Measurements from ENCODE around the gene PI3. TPM values are rescaled to one million over a fixed set of nuclear protein-coding genes. Genes with fewer than 3 reads are reported as not detected.

Gene PI3
- total and polyA plus RNA-seq, 4 donors, result not detected

GRCh38 chr20:45149062-45149461 is 25.6 kb upstream of the PI3 start (continued):
- TF ChIP-seq ZBTB33 (IDR thresholded peaks at IDR 0.05) (no peak), JUND (IDR thresholded peaks at IDR 0.05) (no peak)

- DNase-seq (ENCODE audit: low spot score), result no peak
- H3K36me3 ChIP-seq (ENCODE audit: control insufficient read depth in 4 of 4, insufficient read depth in 3 of 4, low read depth in 1 of 4, low read length in 3 of 4), result no peaks in the 10 kb centered on the region
- H3K9ac ChIP-seq (ENCODE audit: low read depth in 1 of 2, low read length in 2 of 2), result no peak overlapping the region
- H3K4me1 ChIP-seq (ENCODE audit: control insufficient read depth in 4 of 4, insufficient read depth in 4 of 4, low read length in 3 of 4), result no peaks in the 10 kb centered on the region
- H3K27me3 ChIP-seq (ENCODE audit: control insufficient read depth in 4 of 4, insufficient read depth in 4 of 4, low read length in 3 of 4), result peaks cover 0 to 3% (median 0%) of the 10 kb centered on the region in 4 donors
- TF ChIP-seq RAD21 (IDR thresholded peaks at IDR 0.05) (no peak), TAF1 (conservative IDR thresholded peaks at IDR 0.05) (no peak), CTCF (IDR thresholded peaks at IDR 0.05; ENCODE audit: low read depth, low read length, missing input control) (no peak), REST (IDR thresholded peaks at IDR 0.05) (no peak), GABPA (IDR thresholded peaks at IDR 0.05 in 1 of 2, conservative IDR thresholded peaks at IDR 0.05 in 1 of 2) (no peak), EGR1 (IDR thresholded peaks at IDR 0.05; ENCODE audit: low read depth in 2 of 2) (no peak)
- peaks cover 0 to 3% (median under 1%) of the 10 kb centered on the region in 4 donors for H3K9me3 ChIP-seq (ENCODE audit: control insufficient read depth in 4 of 4, low read length in 3 of 4)
- H3K4me3 ChIP-seq (ENCODE audit: low read depth in 1 of 3, low read length in 3 of 3), result no peak overlapping the region
- H3K27ac ChIP-seq (ENCODE audit: low read depth in 1 of 2, low read length in 2 of 2), result no peak overlapping the region
- WGBS, result 63% methylated on average over 2 of the region's 2 CpGs
These were observed 22.3 kb upstream of the PI3 start for GRCh38 chr20:45152405-45152804.

- Histone ChIP-seq H3K9me3 (ENCODE audit: control insufficient read depth in 4 of 4, low read length in 3 of 4) (peaks cover 0 to 3% (median under 1%) of the 10 kb centered on the region in 4 donors), H3K36me3 (ENCODE audit: control insufficient read depth in 4 of 4, insufficient read depth in 3 of 4, low read depth in 1 of 4, low read length in 3 of 4) (no peaks in the 10 kb centered on the region), H3K4me1 (ENCODE audit: control insufficient read depth in 4 of 4, insufficient read depth in 4 of 4, low read length in 3 of 4) (no peaks in the 10 kb centered on the region), H3K27ac (ENCODE audit: low read depth in 1 of 2, low read length in 2 of 2) (no peak overlapping the region), H3K27me3 (ENCODE audit: control insufficient read depth in 4 of 4, insufficient read depth in 4 of 4, low read length in 3 of 4) (peaks cover 0 to 3% (median 0%) of the 10 kb centered on the region in 4 donors), H3K9ac (ENCODE audit: low read depth in 1 of 2, low read length in 2 of 2) (no peak overlapping the region), H3K4me3 (ENCODE audit: low read depth in 1 of 3, low read length in 3 of 3) (no peak overlapping the region)
- no peak for DNase-seq (ENCODE audit: low spot score)
- 37% methylated on average over 3 of the region's 3 CpGs for WGBS
- no peak for TF ChIP-seq FOXA1 (IDR thresholded peaks at IDR 0.05)
- no peak for TF ChIP-seq RAD21 (IDR thresholded peaks at IDR 0.05)
- TF ChIP-seq TAF1 (conservative IDR thresholded peaks at IDR 0.05), result no peak
- TF ChIP-seq ZBTB33 (IDR thresholded peaks at IDR 0.05), result no peak
- TF ChIP-seq YY1 (IDR thresholded peaks at IDR 0.05), result no peak
- no peak for TF ChIP-seq HNF4G (IDR thresholded peaks at IDR 0.05)
- no peak for TF ChIP-seq EGR1 (IDR thresholded peaks at IDR 0.05; ENCODE audit: low read depth in 2 of 2)
- TF ChIP-seq HNF4A (conservative IDR thresholded peaks at IDR 0.05), result no peak
- no peak for TF ChIP-seq CTCF (IDR thresholded peaks at IDR 0.05; ENCODE audit: low read depth, low read length, missing input control)
- TF ChIP-seq REST (IDR thresholded peaks at IDR 0.05), result no peak
- TF ChIP-seq MAX (IDR thresholded peaks at IDR 0.05), result no peak
These were observed 21.6 kb upstream of the PI3 start for GRCh38 chr20:45153147-45153546.
